Measurements from ENCODE around the gene DCTN1. TPM values are rescaled to one million over a fixed set of nuclear protein-coding genes. Genes with fewer than 3 reads are reported as not detected.

DCTN1 gene
- total RNA-seq, 1 donor from 2014 or later: 65.8 TPM

DNA sequence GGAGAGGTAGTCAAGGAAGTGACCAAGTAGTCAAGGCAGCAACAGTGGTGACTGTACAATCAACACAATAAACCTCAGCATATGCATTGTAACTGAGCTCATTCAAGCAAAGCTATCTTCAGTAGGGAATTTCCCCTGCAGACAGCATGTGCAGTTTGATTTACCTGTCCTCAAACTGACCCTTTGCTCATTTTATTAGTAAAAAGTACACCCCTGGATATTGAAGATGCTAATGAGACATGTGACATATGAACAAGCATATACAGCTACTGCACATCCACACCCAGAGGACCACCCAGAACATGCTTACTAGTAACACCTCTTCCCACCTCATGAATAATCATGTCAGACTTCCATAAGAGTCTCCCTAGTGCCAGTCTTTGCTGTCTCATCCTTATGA is 25.9 kb upstream of the DCTN1 start:
- DNase-seq (ENCODE audit: low read depth) (peak; percentile 83), FAIRE-seq (no peak)
- H3K4me3 ChIP-seq (ENCODE audit: low read depth, low read length): no peak overlapping the region
- TF ChIP-seq, protein P1, sequence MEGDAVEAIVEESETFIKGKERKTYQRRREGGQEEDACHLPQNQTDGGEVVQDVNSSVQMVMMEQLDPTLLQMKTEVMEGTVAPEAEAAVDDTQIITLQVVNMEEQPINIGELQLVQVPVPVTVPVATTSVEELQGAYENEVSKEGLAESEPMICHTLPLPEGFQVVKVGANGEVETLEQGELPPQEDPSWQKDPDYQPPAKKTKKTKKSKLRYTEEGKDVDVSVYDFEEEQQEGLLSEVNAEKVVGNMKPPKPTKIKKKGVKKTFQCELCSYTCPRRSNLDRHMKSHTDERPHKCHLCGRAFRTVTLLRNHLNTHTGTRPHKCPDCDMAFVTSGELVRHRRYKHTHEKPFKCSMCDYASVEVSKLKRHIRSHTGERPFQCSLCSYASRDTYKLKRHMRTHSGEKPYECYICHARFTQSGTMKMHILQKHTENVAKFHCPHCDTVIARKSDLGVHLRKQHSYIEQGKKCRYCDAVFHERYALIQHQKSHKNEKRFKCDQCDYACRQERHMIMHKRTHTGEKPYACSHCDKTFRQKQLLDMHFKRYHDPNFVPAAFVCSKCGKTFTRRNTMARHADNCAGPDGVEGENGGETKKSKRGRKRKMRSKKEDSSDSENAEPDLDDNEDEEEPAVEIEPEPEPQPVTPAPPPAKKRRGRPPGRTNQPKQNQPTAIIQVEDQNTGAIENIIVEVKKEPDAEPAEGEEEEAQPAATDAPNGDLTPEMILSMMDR (IDR thresholded peaks at IDR 0.05; ENCODE audit: insufficient read depth, low read length, severe bottlenecking): no peak
- H3K36me3 ChIP-seq (ENCODE audit: control insufficient read depth, insufficient read depth, low read length): no peaks in the 10 kb centered on the region
- no peaks in the 10 kb centered on the region for H3K27me3 ChIP-seq (ENCODE audit: control insufficient read depth, insufficient read depth, low read length)

DNA sequence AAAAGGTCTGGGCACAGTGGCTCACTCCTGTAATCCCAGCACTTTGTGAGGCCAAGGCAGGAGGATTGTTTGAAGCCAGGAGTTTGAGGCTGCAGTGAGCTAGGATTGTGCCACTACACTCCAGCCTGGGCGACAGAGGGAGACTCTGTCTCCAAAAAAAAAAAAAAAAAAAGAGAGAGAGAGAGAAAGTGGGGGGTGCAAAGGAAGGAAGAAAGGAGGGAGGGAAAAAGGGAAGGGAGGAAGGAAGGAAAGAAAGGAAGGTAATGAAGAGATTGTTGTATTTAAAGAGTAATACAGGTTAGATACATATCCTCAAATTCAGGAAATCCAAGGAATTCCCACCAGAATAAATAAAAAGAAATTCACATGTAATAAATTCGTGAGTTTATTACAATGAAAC is 21.8 kb upstream of the DCTN1 start:
- no peaks in the 10 kb centered on the region for H3K36me3 ChIP-seq (ENCODE audit: control insufficient read depth, insufficient read depth, low read length)
- H3K4me3 ChIP-seq (ENCODE audit: low read depth, low read length): no peak overlapping the region
- H3K27me3 ChIP-seq (ENCODE audit: control insufficient read depth, insufficient read depth, low read length): no peaks in the 10 kb centered on the region
- FAIRE-seq (no peak), DNase-seq (ENCODE audit: low read depth) (no peak)
- TF ChIP-seq, protein P1 (IDR thresholded peaks at IDR 0.05; ENCODE audit: insufficient read depth, low read length, severe bottlenecking): no peak

DNA sequence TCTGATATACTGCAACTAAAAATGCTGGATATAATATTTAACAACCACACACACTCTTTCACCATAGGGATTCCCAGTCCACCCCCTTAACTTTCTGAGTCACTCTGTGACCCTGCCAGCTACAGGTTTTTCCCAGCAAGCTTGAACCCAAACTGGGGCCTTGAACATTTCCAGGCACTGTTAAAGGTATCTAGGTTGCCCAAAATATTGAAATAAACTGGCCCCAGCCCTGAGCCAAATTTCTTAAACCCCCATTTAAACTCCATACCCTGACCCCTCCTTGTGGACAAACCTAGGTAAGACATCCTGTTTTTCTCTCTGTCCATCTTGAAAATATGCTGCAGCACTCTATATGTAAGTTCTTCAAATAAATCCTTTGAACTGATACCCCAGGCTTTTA is 19.7 kb upstream of the DCTN1 start:
- Histone ChIP-seq H3K27me3 (ENCODE audit: control insufficient read depth, insufficient read depth, low read length) (no peaks in the 10 kb centered on the region), H3K4me3 (ENCODE audit: low read depth, low read length) (no peak overlapping the region), H3K36me3 (ENCODE audit: control insufficient read depth, insufficient read depth, low read length) (no peaks in the 10 kb centered on the region)
- TF ChIP-seq, protein P1 (IDR thresholded peaks at IDR 0.05; ENCODE audit: insufficient read depth, low read length, severe bottlenecking): peak; percentile 53
- FAIRE-seq: no peak
- peak; percentile 47 for DNase-seq (ENCODE audit: low read depth)

DNA sequence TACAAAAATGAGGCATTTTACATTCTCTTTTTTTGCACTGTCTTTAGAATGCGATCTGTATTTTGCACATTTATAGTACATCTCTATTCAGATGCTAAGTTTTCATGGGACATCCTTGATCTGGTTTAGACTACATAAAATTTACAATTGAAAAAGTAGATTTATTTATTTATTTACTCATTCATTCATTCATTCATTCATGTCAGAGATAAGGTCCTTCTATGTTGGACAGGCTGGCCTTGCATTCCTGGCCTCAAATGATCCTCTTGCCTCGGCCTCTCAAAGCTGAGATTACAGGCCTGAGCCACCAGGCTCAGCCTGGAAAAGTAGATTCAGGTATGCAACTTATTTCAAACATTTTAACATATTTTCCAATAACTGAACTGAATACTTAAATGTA is 16.0 kb upstream of the DCTN1 start:
- DNase-seq (ENCODE audit: low read depth) (no peak), FAIRE-seq (no peak)
- H3K36me3 ChIP-seq (ENCODE audit: control insufficient read depth, insufficient read depth, low read length): no peaks in the 10 kb centered on the region
- H3K27me3 ChIP-seq (ENCODE audit: control insufficient read depth, insufficient read depth, low read length): no peaks in the 10 kb centered on the region
- TF ChIP-seq, protein P1 (IDR thresholded peaks at IDR 0.05; ENCODE audit: insufficient read depth, low read length, severe bottlenecking): no peak
- no peak overlapping the region for H3K4me3 ChIP-seq (ENCODE audit: low read depth, low read length)

DNA sequence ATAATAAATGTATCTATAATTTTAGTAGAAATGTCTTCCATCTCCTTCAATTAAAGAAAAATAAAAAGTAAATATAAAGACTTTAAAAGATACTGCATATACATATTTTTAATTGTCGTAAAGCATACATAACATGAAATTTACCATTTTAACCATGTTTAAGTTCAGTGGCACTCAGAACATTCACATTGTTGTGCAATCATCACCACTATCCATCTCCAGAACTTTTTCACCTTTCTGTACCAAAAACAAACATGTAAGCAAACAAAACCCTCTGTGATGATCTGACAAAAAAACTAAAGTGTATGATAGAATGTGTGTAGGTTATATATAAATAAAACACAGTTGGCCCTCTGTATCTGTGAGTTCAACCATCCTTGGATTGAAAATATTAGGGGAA is 13.4 kb upstream of the DCTN1 start:
- TF ChIP-seq, protein P1 (IDR thresholded peaks at IDR 0.05; ENCODE audit: insufficient read depth, low read length, severe bottlenecking): no peak
- Histone ChIP-seq H3K4me3 (ENCODE audit: low read depth, low read length) (no peak overlapping the region), H3K27me3 (ENCODE audit: control insufficient read depth, insufficient read depth, low read length) (no peaks in the 10 kb centered on the region), H3K36me3 (ENCODE audit: control insufficient read depth, insufficient read depth, low read length) (no peaks in the 10 kb centered on the region)
- no peak for FAIRE-seq
- DNase-seq (ENCODE audit: low read depth): no peak

DNA sequence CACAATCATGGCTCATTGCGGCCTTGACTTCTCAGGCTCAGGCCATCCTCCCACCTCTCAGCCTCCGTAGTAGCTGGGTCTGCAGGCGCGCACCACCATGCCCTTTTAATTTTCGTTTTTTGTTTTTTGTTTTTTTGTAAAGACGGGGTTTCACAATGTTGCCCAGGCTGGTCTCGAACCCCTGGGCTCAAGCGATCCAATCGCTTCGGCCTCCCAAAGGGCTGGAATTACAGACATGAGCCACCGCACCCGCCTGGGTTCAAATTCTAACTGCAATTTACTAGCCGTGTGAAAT is 12.3 kb upstream of the DCTN1 start:
- no peak for FAIRE-seq
- DNase-seq (ENCODE audit: low read depth): no peak
- TF ChIP-seq, protein P1 (IDR thresholded peaks at IDR 0.05; ENCODE audit: insufficient read depth, low read length, severe bottlenecking): no peak
- Histone ChIP-seq H3K4me3 (ENCODE audit: low read depth, low read length) (no peak overlapping the region), H3K27me3 (ENCODE audit: control insufficient read depth, insufficient read depth, low read length) (no peaks in the 10 kb centered on the region), H3K36me3 (ENCODE audit: control insufficient read depth, insufficient read depth, low read length) (no peaks in the 10 kb centered on the region)
